Activated T-cell treated with anti-CD3 and anti-CD28 coated beads, Interleukin-2, amount 50 U/mL, for 48 hours (primary cell): ENCODE measurements around the gene SUN5.
"Not testable (repeated sequence)": the region's sequence is repeated elsewhere in the genome, so short reads cannot be mapped to it uniquely, and the experiment has no call there.

ENCODE experiments used
- DNase-seq, 2 experiments: peaks; one replicate each; pipeline ENCODE4 v3.0.0-alpha.2; 2020

The SUN5 gene

DNA sequence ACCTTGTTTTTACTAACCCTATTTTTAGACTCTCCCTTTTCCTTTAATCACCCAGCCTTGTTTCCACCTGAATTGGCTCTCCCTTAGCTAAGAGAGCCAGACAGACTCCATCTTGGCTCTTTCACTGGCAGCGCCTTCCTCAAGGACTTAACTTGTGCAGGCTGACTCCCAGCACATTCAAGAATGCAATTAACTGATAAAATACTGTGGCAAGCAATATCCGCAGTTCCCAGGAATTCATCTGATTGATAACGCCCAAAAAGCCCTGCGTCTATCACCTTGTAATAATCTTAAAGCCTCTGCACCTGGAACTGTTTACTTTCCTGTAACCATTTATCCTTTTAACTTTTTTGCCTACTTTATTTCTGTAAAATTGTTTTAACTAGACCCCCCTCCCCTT lies 29.1 kb downstream of the SUN5 start:
- DNase-seq: not testable (repeated sequence)

DNA sequence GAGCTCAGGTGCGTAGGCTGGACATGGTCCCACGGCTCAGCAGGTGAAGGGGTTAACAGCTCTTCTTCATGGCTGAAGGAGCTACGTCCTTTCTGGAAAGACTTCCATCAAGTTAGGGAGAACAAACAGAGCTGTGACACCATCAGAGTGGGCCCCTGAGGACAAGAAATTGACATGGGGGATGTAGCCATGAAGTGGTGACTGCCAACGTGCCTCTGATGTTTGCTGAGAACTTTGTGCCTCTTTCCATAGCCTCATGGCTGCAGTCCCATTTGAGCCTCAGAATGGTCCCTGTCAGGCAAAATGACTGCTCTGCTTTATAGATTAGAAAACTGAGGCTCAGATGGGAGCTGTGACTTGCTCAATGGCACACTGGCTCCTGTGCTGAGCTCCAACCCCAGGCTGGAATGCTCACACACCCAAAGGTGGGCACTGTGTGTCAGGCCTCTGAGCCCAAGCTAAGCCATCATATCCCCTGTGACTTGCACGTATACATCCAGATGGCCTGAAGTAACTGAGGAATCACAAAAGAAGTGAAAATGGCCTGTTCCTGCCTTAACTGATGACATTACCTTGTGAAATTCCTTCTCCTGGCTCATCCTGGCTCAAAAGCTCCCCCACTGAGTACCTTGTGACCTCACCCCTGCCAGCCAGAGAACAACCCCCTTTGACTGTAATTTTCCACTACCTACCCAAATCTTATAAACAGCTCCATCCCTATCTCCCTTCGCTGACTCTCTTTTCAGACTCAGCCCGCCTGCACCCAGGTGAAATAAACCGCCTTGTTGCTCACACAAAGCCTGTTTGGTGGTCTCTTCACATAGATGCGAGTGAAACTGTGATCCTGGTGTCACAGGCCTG lies 29.8 kb downstream of the SUN5 start:
- peak; percentile 27 to 33 for DNase-seq

DNA sequence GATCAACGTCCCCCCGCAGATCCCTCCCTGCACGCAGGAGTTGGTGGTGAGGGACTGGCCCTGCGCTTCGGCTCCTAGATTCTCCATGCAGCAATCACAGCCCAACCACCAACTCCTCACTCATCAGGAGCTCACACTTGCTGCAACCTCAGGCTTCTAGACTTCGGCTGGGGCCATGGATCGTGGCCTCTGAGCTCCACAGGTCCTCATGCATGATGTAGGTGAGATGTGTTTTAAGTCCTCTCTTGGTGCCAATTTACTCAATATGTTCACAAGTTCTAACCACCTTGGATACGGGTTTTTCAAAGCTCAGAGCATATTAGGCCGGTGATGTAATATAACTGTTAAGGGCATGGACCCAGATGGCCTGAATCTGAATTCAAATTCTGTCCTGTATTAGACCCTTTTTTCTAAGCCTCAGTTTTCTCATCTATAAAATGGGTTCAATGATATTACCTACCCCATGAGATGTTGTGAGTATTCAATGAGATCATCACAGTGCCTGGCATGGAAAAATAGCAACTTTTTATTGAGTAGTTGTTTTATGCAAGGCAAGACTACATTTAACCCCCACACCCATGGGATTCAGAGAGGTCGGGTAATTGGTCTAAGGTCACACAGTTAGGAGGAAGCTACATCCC lies 31.0 kb downstream of the SUN5 start:
- peak in 1 of 2 experiments; percentile 15 for DNase-seq

DNA sequence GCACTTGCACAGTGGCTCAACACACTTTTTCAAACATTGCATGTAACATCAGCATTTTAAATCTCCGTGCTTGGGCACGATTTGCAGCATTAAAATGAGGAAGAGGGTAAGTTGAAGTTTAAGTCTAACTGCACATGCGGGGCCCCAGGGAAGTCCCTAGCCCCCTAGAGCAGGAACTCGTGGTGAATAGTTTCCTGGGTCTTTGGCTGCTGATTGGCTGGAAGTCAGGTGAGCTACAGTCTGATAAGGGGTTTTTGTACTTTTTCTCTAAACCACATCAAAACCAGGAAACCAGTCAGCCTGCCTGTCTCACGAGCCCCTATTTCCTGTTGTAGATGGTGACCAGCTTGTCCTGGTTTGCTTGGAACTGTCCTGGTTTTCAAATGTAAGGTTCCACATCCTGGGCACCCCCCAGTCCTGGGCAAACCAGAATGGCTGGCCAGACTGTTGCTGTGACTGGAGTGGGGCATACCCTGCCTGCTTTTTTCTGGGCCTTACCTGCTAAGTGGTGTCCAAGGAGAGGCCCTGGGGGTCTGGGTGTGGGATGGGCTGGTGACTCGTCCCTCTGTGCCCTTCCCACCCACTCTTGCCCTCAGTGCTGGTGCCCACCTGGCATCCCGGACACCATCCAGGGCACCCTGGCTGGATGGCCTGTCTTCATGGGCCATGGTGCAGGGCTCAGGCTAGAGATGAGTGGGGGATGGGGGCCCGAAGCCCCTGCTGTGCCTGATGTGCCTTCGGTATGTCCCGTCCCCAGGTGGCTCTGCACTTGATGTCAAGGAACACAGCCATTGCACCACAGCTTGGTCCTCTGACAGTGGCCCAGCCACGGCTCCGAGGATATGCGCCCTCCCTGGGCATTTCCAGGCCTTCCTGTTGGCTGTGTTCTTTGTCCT lies 31.8 kb downstream of the SUN5 start:
- peak; percentile 80 to 83 for DNase-seq

DNA sequence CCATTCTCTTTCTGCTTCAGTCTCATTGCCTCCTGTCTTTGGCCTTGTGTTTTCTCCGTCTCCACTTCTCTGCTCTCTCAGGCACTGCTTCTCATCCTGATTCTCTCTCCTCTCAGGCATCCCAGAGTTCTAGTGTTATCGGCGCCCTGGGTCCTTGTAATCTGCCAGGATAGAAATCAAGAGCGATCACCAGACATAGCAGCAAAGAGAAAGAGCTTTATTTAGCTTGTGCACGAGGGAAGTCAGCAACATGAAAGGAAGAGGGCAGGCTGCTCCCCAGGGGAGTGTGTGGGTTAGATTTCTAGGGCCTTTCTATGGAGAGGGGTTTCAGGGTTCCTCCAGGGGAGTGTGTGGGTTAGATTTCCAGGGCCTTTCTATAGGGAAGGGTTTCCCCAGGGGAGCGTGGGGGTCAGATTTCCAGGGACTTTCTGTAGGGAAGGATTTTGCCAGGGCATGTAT lies 32.5 kb downstream of the SUN5 start:
- peak; percentile 70 for DNase-seq

DNA sequence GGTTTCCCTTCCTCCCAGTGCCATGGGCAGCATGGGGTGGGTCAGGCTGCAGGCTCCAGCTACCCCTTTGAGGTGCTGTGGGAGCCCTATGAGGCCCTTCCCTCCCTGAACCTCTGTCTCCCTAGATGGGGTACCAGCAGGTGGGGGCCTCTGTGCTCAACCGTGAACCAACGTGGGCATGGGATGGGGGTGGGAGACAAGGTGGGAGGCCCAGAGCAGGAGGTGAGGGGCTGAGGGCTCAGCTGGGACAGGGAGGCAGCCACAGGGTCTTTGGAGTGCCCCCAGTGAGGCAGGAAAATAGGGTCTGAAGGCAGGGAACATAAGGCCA lies 33.3 kb downstream of the SUN5 start:
- peak; percentile 57 to 61 for DNase-seq

DNA sequence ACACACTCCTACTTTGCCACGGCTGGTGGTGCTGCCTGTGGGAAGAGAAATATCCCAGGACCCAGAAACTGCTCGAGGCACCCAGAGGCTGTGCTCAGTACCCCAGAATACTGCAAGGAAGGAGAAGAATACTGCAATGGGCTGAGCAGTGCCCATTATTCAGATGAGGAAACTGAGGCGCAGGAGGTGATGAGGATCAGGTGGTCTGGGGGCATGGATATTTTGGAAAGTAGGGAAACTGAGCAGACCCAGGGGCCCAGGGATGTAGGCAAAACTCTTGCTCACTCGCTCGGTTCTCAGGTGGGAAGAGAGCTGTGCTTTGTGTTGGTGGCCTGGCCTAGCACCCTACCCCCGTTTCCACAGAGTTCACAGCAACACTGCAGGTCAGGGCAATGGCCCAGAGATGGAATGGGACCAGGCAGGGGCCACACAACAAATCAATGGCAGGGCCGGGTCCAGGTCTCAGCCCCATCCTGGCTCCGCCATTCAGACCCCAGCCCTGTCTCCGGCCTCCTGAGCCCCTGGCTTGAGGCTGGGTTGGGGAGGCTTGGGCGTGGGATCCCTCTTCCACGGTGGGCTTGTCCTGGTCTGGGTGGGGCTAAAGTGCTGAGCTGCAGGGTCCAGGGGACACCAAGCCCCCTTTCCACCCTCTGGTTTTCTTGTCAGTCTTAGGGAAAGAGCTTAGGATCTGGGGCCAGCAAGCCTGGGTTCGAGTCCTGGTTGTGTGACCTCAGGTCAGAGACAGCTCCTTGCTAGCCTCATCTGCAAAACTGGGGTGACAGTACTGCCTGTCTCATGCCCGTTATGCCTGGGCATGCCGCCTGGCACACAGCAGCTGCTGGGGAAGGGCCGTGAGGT lies 33.9 kb downstream of the SUN5 start:
- peak; percentile 24 to 28 for DNase-seq

DNA sequence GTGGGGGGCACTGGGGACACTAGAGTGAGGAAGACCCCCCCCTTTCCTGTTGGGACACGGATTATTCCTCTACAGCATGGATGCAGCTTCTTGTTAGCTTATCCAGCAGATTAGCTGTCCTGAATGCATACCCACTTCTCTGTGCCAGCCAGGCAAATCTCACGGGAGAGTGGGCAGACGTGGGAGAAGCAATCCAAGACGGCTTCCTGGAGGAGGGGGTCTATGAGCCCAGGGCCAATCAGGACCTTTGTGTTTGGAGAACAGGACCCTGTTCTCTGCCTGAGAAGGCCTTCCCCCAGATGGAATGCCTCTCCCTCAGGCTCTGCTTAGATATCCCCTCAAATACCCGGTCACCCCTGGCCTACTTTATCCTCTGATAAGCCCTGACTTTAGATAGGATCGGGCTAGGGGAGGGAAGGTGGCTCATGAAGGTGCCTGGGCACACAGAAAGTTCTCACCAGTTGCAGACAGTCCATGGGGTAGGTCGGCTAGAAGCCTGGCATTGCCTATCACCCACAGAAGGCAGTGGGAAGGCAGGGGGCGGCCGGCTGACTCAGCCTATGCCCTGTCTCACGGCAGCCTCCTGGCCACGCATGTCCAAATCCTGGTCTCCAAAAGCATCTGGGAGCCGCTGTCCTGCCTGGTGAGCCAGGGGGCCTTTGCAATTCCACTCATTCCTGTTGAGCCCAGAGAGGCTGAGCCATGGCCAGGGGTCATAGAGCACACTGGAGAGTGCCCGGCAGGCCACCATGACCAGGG lies 34.7 kb downstream of the SUN5 start:
- peak; percentile 31 to 46 for DNase-seq

DNA sequence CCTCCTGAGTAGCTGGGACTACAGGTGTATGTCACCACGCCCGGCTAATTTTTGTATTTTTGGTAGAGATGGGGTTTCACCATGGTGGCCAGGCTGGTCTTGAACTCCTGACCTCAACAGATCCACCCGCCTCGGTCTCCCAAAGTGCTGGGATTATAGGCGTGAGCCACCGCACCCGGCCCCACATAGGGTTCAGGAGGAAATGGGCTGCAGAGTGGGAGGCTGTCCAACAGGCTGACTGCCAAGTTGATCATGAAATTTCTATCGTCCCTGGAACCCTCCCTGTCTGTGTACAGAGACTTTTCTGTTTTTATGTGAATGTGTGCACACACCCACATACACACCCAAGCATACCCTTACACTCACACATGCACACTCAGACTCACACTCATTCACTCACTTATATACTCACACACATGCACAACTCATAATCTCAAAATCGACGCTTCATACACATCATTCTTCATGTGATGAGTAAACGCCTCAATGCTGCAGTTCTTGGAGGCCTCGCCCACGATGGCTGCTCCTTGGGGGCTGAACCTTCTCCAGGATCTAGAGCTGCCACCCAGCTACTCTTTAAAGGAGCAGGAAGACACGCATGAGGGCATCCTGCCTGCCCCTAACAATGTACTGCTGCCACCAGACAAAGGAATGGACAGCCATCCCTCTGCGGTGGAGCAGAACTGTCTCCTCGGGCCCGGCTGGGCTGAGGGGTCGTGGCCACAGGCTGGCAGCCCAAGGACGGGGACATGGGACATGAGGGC lies 35.6 kb downstream of the SUN5 start:
- peak; percentile 69 to 73 for DNase-seq

DNA sequence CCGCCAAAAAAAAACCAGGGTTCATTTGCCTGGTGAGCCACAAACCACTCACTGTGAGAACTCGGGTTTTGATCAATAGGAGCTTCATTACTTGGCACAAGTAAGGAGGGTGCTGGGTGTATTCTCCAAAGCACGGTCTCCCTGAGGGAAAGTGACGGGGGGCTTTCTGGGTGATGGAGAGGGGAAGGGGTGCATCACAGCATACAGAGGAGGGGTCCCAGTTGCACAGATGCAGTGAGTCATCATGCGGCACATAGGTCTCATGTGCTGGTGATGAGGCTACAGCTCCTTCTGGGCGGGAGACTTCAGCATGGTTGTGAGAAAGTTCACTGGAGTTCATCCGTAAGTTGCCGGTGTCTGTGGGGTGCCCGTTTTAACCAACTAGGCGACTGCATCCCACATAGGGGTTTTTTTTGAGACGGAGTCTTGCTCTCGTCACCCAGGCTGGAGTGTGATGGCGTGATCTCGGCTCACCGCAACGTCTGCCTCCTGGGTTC lies 36.2 kb downstream of the SUN5 start:
- peak; percentile 71 to 73 for DNase-seq

DNA sequence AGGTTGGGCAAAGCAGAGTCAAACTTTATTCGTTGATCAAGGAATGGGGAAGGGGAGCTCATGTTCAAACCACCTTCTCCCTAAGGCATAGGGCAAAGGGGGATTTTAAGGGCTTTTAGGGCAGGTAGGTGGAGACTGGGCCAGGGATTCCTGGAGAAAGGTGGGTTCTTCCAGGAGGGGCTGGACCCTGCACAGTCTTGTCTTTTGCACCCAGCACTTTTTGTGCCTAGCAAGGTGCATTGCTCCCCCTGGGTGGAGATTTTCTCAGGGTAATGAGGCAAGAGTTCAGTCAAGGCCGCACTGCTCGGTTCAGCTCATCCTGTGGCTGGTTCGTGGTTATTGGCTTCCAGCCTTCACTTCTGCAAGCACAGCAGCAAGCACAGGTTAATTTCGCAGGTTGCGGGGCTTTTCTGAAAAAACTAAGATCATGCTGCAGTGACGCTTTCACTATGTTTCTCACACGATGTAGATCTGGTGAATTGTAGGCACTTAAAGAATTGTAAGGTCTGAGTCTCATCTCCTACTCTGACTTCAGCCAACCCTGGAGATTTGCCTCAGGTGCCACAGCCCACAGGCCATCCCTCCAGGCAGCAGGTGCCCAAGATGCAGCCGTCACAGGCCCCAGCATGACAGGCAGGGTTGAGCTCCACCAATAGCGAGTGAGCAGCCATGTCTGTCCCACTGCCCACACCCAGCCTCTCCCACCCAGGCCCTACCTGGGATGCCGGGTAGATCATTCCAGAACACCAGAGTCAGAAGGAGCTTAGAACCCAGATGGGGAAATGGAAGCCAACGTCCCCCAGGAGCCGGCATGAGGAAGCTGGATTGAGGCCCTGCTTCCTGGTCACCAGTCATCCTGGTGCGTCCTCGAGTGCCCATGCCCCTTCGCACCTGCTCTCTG lies 37.1 kb downstream of the SUN5 start:
- DNase-seq: peak; percentile 58 to 70

DNA sequence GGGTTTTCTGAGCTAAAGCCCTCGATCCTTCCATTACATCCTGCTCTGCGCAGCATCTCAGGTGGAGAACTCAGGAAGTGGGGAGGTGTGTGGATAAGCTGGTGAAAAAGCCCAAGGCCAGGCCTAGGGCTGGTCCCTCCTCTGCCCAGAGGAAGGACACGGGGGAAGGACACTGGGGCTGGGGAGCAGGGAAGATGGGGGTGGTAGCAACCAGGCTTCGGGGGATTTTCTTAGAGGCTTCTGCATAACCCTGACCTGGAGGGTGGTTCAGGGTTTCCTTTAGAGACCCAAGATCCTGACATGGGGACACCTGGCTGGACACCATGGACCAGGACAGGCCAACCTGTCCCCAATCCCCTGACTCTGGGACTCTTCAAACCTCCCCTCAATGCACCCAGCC lies 37.9 kb downstream of the SUN5 start:
- peak in 1 of 2 experiments; percentile 18 for DNase-seq

DNA sequence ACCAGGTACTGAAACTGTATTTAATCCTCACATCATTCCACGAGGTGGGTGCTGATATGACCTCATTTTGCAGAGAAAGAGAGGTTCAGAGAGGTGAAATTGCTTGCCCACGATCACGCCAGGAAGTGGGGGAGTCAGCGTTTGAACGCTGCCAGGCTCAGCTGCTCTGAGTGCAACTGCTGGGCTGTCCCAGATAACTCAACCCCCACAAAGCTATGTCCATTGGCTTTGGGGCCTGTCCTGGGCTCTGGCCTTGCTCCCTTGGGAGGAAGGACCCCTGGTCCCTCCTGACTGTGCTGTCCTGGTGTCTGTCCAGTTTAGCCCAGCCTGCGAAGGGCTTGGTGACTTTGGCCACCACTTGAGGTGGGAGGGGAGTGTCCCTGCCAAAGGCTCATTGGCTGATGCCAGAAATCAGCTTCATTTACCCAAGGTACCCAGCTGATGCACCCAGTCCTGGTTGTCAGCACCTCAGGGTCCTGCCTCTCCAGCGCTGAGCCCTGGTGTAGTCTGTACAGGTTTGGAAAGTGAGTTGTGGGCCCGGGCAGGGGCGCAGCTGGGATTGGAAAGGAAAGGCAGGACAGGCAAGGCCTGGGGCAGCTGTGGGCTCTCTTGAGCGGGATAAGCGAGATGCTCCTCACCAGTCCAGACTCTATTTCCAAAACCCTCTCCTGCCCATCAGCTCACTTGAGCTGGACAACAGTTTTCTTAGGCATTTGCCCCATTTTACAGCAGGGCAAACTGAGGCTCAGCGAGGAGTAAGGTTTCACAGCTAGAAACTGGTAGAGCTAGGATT lies 38.5 kb downstream of the SUN5 start:
- peak; percentile 43 to 49 for DNase-seq

DNA sequence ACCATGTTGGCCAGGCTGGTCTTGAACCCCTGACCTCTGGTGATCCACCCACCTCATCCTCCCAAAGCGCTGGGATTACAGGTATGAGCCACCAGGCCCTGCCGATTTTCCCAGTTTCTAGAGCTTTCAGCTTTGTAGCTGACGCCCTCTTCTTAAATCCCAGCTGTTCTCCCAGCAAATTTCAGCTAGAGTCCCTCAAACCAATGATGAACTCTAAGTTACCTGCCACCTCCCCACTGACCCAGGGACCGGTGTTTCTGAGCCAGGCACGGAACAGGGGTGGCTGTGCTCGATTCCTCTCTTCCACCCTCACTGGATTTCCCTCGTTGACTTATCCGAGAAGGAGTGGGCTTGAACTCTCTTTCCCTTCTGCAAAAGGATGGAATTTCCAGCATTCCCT lies 39.1 kb downstream of the SUN5 start:
- DNase-seq: no peak

DNA sequence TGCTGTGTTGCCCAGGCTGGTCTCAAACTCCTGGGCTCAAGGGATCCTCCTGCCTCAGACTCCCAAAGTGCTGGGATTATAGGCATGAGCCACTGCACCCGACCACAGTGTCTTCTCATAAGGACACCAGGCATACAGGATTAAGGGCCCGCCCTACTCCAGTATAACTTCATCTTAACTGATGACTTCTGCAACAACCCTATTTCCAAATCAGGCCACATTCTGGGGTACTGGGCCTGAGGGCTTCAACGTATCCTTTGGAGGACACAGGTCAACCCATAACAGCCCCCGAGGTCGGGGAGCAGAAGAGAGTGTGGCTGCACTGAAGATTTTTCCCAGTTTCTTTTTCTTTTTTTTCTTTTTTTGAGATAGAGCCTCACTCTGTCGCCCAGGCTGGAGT lies 39.7 kb downstream of the SUN5 start:
- peak in 1 of 2 experiments; percentile 10 for DNase-seq

DNA sequence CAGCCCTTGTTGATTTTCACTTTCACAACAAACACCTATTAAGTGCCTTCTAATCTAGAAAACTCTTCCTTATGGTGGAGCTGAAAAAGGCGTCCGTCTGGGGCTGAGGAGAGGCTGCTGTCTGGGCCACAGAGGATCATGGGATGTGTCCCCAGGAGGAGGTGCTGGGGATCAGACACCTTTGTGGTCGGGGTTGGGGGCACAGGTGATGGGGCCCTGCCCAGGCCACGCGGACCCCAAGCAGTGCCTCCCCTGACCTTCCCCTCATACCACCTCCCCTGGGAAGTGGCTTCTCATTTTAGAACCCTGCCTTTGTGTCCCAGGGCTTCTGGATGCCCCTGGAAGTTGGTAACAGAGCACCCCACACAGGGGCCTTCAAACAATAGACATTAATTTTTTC lies 41.1 kb downstream of the SUN5 start:
- peak in 1 of 2 experiments; percentile 10 for DNase-seq

DNA sequence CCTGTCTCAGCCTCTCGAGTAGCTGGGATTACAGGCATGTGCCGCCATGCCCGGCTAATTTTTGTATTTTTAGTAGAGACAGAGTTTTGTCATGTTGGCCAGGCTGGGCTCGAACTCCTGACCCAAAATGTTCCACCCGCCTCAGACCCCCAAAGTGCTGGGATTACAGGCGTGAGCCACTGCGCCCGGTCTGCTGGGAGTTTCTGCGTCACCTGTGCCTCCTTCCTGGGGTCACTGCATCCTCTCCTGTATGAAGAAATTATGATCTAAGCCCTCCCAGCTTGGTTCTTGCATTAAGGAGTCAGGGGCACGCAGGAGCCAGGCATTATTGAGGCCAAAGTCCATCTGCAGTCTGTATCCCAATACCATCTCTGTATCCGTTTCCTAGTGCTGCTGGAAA lies 41.6 kb downstream of the SUN5 start:
- peak in 1 of 2 experiments; percentile 9 for DNase-seq

DNA sequence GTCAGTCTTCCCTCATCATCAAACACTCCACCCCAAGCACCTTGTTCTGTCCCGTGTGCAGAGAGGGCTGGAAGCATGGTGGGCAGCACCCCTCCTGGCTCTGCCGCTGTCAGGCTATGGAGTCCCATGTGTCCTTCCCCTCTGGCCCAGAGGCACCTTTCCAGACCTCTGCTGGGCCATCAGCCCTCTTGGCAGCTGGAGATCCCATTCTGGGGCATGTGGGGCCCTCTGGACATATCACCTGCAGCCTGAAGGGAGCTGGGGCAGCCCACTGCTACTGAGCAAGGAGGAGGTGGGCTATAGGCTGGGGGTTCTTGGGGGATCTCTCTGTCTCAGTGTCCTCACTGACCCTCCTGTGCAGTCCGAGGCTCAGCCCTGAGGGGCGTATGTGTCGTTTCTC lies 42.2 kb downstream of the SUN5 start:
- no peak for DNase-seq
